Measurements from ENCODE around the gene ASB13. TPM values are rescaled to one million over a fixed set of nuclear protein-coding genes. Genes with fewer than 3 reads are reported as not detected.

The ASB13 gene
- total and polyA plus RNA-seq, 10 of the 15 experiments (the other 5 are each of a cell fraction or from before 2014, with no cell fraction given) = 0.02 to 0.59 (median 0.10) TPM; not detected in 2

GRCh38 chr10:5640036-5640435 lies 26.4 kb downstream of the ASB13 start:
- DNase-seq (ENCODE audit: low read depth, low spot score) = no peak
- ChIA-PET RAD21 (ENCODE audit: unreplicated experiment) (no interaction called here), POLR2A (no interaction called here), SMC1A (ENCODE audit: uncharacterized antibody, unreplicated experiment) (no interaction called here), CTCF (no interaction called here)
- H3K79me2 ChIP-seq (ENCODE audit: control insufficient read depth, insufficient read depth, low read length) = no peaks in the 10 kb centered on the region
- no peaks in the 10 kb centered on the region for H3K27me3 ChIP-seq (replicated peaks in 1 of 2; ENCODE audit: control insufficient read depth in 2 of 2, insufficient read depth in 2 of 2, low read length in 1 of 2)
- no peaks in the 10 kb centered on the region; the same call in 1 of the 2 replicates for H3K4me1 ChIP-seq (ENCODE audit: control insufficient read depth, insufficient read depth, low read length)
- H2AFZ ChIP-seq (ENCODE audit: control insufficient read depth, low read depth, low read length) = no peak overlapping the region
- ATAC-seq = no peak
- in situ Hi-C loops (cut with MboI) (no loop called here), intact Hi-C loops (cut with micrococcal nuclease; ENCODE audit: unreplicated experiment) (no loop called here)
- FAIRE-seq = no peak
- H3K4me3 ChIP-seq = no peak overlapping the region
- BruUV-seq (replicated peaks) = no TSS peak
- H3K4me2 ChIP-seq (ENCODE audit: control insufficient read depth, insufficient read depth) = no peak overlapping the region
- WGBS (ENCODE audit: insufficient coverage, insufficient replicate concordance, low lambda C conversion rate, missing lambda C conversion rate) = 78% methylated on average over 12 of the region's 12 CpGs
- no peaks in the 10 kb centered on the region for H4K20me1 ChIP-seq (ENCODE audit: control insufficient read depth, insufficient read depth)
- H3K9ac ChIP-seq (ENCODE audit: control insufficient read depth, insufficient read depth, low read length) = no peak overlapping the region
- TF ChIP-seq TCF3 (IDR thresholded peaks at IDR 0.05; ENCODE audit: borderline replicate concordance, insufficient read depth, low read depth, low read length) (no peak), NRF1 (conservative IDR thresholded peaks at IDR 0.05; ENCODE audit: low read depth, low read length) (no peak), NR2F1 (conservative IDR thresholded peaks at IDR 0.05) (no peak), TCF7 (IDR thresholded peaks at IDR 0.05; ENCODE audit: borderline replicate concordance) (no peak)
- no peaks in the 10 kb centered on the region for H3K9me3 ChIP-seq (replicated peaks; ENCODE audit: control insufficient read depth, insufficient read depth, low read length)
- H3K27ac ChIP-seq (ENCODE audit: control insufficient read depth, insufficient read depth) = no peak overlapping the region
- H3K36me3 ChIP-seq (ENCODE audit: control insufficient read depth in 2 of 2, insufficient read depth in 2 of 2, low read length in 1 of 2) = no peaks in the 10 kb centered on the region

DNA sequence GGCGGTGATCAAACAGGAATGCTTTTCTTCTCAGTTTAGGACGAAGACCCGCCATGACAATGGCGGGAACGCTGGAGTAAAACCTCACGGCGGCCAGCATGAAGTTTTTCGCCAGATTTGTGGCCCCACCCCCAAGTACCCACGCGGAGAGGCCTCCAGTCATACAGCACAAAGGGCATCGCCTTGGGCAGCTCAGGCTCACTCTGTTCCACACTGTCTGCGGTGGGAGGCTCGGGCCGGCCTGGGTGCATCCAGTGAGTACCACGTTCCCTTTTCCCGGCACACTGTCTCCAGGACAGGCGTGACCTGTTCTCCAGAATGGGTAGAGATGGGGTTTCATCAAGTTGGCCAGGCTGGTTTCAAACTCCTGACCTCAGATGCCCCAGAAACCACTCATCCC lies 27.3 kb downstream of the ASB13 start:
- Histone ChIP-seq H3K27me3 (replicated peaks in 1 of 2; ENCODE audit: control insufficient read depth in 2 of 2, insufficient read depth in 2 of 2, low read length in 1 of 2) (no peaks in the 10 kb centered on the region), H3K4me3 (no peak overlapping the region), H3K79me2 (ENCODE audit: control insufficient read depth, insufficient read depth, low read length) (no peaks in the 10 kb centered on the region), H3K36me3 (ENCODE audit: control insufficient read depth in 2 of 2, insufficient read depth in 2 of 2, low read length in 1 of 2) (no peaks in the 10 kb centered on the region), H3K4me1 (ENCODE audit: control insufficient read depth, insufficient read depth, low read length) (no peaks in the 10 kb centered on the region), H2AFZ (ENCODE audit: control insufficient read depth, low read depth, low read length) (no peak overlapping the region), H4K20me1 (ENCODE audit: control insufficient read depth, insufficient read depth) (no peaks in the 10 kb centered on the region), H3K9me3 (replicated peaks; ENCODE audit: control insufficient read depth, insufficient read depth, low read length) (no peaks in the 10 kb centered on the region), H3K9ac (ENCODE audit: control insufficient read depth, insufficient read depth, low read length) (no peak overlapping the region), H3K27ac (ENCODE audit: control insufficient read depth, insufficient read depth) (no peak overlapping the region), H3K4me2 (ENCODE audit: control insufficient read depth, insufficient read depth) (no peak overlapping the region)
- POLR2A ChIA-PET = no interaction called here
- RAD21 ChIA-PET (ENCODE audit: unreplicated experiment) = no interaction called here
- TF ChIP-seq, protein P1, sequence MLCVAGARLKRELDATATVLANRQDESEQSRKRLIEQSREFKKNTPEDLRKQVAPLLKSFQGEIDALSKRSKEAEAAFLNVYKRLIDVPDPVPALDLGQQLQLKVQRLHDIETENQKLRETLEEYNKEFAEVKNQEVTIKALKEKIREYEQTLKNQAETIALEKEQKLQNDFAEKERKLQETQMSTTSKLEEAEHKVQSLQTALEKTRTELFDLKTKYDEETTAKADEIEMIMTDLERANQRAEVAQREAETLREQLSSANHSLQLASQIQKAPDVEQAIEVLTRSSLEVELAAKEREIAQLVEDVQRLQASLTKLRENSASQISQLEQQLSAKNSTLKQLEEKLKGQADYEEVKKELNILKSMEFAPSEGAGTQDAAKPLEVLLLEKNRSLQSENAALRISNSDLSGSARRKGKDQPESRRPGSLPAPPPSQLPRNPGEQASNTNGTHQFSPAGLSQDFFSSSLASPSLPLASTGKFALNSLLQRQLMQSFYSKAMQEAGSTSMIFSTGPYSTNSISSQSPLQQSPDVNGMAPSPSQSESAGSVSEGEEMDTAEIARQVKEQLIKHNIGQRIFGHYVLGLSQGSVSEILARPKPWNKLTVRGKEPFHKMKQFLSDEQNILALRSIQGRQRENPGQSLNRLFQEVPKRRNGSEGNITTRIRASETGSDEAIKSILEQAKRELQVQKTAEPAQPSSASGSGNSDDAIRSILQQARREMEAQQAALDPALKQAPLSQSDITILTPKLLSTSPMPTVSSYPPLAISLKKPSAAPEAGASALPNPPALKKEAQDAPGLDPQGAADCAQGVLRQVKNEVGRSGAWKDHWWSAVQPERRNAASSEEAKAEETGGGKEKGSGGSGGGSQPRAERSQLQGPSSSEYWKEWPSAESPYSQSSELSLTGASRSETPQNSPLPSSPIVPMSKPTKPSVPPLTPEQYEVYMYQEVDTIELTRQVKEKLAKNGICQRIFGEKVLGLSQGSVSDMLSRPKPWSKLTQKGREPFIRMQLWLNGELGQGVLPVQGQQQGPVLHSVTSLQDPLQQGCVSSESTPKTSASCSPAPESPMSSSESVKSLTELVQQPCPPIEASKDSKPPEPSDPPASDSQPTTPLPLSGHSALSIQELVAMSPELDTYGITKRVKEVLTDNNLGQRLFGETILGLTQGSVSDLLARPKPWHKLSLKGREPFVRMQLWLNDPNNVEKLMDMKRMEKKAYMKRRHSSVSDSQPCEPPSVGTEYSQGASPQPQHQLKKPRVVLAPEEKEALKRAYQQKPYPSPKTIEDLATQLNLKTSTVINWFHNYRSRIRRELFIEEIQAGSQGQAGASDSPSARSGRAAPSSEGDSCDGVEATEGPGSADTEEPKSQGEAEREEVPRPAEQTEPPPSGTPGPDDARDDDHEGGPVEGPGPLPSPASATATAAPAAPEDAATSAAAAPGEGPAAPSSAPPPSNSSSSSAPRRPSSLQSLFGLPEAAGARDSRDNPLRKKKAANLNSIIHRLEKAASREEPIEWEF (IDR thresholded peaks at IDR 0.05; ENCODE audit: insufficient replicate concordance, low read depth, low read length) = no peak
- TF ChIP-seq TARDBP (IDR thresholded peaks at IDR 0.05; ENCODE audit: borderline replicate concordance) = no peak
- 65% methylated on average over 17 of the region's 17 CpGs for WGBS (ENCODE audit: insufficient coverage, insufficient replicate concordance, low lambda C conversion rate, missing lambda C conversion rate)
- DNase-seq (ENCODE audit: low read depth, low spot score) (no peak), FAIRE-seq (no peak), ATAC-seq (no peak)
- SMC1A ChIA-PET (ENCODE audit: uncharacterized antibody, unreplicated experiment) = no interaction called here
- BruUV-seq (replicated peaks) = no TSS peak
- intact Hi-C loops (cut with micrococcal nuclease; ENCODE audit: unreplicated experiment) = no loop called here
- CTCF ChIA-PET = no interaction called here
- in situ Hi-C loops (cut with MboI) = no loop called here
